HG03159 (cell line): ENCODE measurements around the gene MEST.
"Not testable (repeated sequence)": the region's sequence is repeated elsewhere in the genome, so short reads cannot be mapped to it uniquely, and the experiment has no call there.

Experiments used
- ATAC-seq: cut with Tn5 transposase; IDR thresholded peaks from one replicate; pipeline ENCODE4 v1.9.1; 2021; ENCODE audit warnings: mild to moderate bottlenecking, moderate library complexity; ENCODE audit not compliant: unreplicated experiment

Gene MEST

GRCh38 chr7:130521258-130521951 is 29.5 kb downstream of the MEST start:
- no peak for ATAC-seq

GRCh38 chr7:130523519-130524125 is 31.7 kb downstream of the MEST start:
- ATAC-seq, result not testable (repeated sequence)

GRCh38 chr7:130524628-130525027 is 32.7 kb downstream of the MEST start:
- no peak for ATAC-seq

- not testable (repeated sequence) for ATAC-seq
Observed at GRCh38 chr7:130527752-130528355, 36.0 kb downstream of the MEST start.

- no peak for ATAC-seq
Observed at GRCh38 chr7:130529417-130529816, 37.5 kb downstream of the MEST start.

GRCh38 chr7:130537894-130538293 is 46.0 kb downstream of the MEST start:
- ATAC-seq, result not testable (repeated sequence)

- ATAC-seq, result not testable (repeated sequence)
Observed at GRCh38 chr7:130541287-130541686, 49.4 kb downstream of the MEST start.

GRCh38 chr7:130542297-130542696 is 50.4 kb downstream of the MEST start:
- not testable (repeated sequence) for ATAC-seq

GRCh38 chr7:130543487-130544010 is 51.7 kb downstream of the MEST start:
- no peak for ATAC-seq

GRCh38 chr7:130544356-130544755 is 52.5 kb downstream of the MEST start:
- no peak for ATAC-seq

GRCh38 chr7:130553398-130554029 is 61.6 kb downstream of the MEST start:
- ATAC-seq, result no peak

- ATAC-seq, result no peak
Observed at GRCh38 chr7:130554481-130554880, 62.6 kb downstream of the MEST start.
